GM06990 (cell line): ENCODE measurements around the gene PCDH1.
"Not testable (repeated sequence)": the region's sequence is repeated elsewhere in the genome, so short reads cannot be mapped to it uniquely, and the experiment has no call there.

ENCODE experiments used
- DNase-seq: peaks from one replicate; pipeline ENCODE4 v3.0.0-alpha.2; 2011; ENCODE audit not compliant: insufficient read length; ENCODE audit errors: extremely low read depth
- H3K27me3 ChIP-seq: replicated peaks from 2 replicates; pipeline ENCODE4 v1.6.0; 2011; ENCODE audit warnings: low read length; ENCODE audit not compliant: control insufficient read depth, insufficient read depth
- H3K36me3 ChIP-seq: 2 replicates; pipeline ENCODE4 v1.5.1; 2011; ENCODE audit warnings: low read length; ENCODE audit not compliant: control insufficient read depth, insufficient read depth
- H3K4me3 ChIP-seq: replicated peaks from 2 replicates; pipeline ENCODE4 v1.5.1; 2011; ENCODE audit warnings: low read depth, mild to moderate bottlenecking, control low read depth, low read length
- CTCF ChIP-seq: IDR thresholded peaks from 2 replicates; pipeline ENCODE4 v1.5.1; 2011; ENCODE audit warnings: low read length, control low read depth, mild to moderate bottlenecking, inconsistent platforms; ENCODE audit not compliant: insufficient read depth, poor library complexity, severe bottlenecking

Gene PCDH1

DNA sequence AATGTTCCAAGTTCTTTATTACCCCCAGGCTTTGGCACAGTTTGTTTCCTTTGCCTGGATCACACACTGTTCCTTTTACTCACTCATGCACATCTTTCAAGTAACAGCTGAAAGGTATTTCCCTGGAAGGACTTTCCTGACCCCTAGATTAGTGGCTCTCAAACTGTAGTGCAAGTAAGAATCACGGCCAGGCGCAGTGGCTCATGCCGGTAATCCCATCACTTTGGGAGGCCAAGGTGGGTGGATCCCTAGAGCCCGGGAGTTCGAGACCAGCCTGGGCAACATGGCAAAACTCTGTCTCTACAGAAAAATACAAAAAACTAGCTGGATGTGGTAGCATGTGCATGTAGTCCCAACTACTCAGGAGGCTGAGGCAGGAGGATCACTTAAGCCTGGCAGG is 26.3 kb upstream of the PCDH1 start:
- no peaks in the 10 kb centered on the region for H3K36me3 ChIP-seq
- DNase-seq, result no peak
- TF ChIP-seq CTCF, result no peak
- H3K27me3 ChIP-seq, result no peaks in the 10 kb centered on the region
- no peak overlapping the region for H3K4me3 ChIP-seq

GRCh38 chr5:141903261-141903660 is 25.1 kb upstream of the PCDH1 start:
- DNase-seq, result no peak
- Histone ChIP-seq H3K4me3 (no peak overlapping the region), H3K36me3 (no peaks in the 10 kb centered on the region), H3K27me3 (no peaks in the 10 kb centered on the region; the same call in 1 of the 2 replicates)
- no peak for TF ChIP-seq CTCF

DNA sequence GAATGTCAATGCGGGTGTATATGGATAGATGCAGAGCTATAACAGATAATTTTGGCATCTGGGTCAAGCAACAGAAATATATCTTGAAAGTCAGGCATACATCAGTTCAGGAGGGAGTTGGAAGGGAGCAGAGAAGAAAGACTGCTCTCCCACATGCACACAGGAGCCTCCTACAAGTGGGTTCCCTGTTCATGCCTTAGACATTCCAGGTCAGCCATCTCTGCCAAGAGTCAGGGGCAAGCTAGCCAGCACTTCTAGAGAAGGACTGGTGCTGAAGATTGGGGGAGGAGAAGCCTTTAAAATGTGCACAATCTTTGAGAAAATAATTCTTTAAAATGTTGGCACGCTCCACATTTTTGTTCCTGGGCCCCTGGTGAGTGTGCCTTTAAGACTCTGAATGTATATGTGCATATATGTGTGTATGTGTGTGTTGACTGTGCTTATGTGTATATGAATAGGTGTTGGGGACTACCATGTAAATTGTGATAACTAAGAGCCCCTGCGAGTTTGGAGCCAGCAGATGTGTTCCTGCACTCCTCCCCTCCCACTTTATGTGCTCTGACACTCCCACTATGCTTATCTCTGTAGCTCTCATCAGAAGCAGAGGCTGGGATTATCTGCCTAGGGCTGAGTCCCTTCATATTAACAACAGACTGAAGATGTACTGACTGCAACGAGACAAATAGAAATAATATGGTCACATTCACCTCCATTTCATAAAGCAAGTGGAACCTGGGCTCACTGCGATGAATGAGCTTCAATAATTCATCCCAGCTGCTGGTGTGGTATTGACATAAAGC is 24.0 kb upstream of the PCDH1 start:
- H3K27me3 ChIP-seq, result no peaks in the 10 kb centered on the region; the same call in 1 of the 2 replicates
- no peaks in the 10 kb centered on the region for H3K36me3 ChIP-seq
- no peak for DNase-seq
- H3K4me3 ChIP-seq, result no peak overlapping the region
- TF ChIP-seq CTCF, result no peak

GRCh38 chr5:141898448-141899049 is 20.3 kb upstream of the PCDH1 start:
- no peak for TF ChIP-seq CTCF
- Histone ChIP-seq H3K27me3 (no peaks in the 10 kb centered on the region; the same call in 1 of the 2 replicates), H3K4me3 (no peak overlapping the region), H3K36me3 (no peaks in the 10 kb centered on the region)
- DNase-seq, result no peak

- TF ChIP-seq CTCF, result no peak
- Histone ChIP-seq H3K36me3 (no peaks in the 10 kb centered on the region), H3K4me3 (no peak overlapping the region), H3K27me3 (no peaks in the 10 kb centered on the region; the same call in 1 of the 2 replicates)
- no peak for DNase-seq
Observed at GRCh38 chr5:141897425-141897824, 19.2 kb upstream of the PCDH1 start.

DNA sequence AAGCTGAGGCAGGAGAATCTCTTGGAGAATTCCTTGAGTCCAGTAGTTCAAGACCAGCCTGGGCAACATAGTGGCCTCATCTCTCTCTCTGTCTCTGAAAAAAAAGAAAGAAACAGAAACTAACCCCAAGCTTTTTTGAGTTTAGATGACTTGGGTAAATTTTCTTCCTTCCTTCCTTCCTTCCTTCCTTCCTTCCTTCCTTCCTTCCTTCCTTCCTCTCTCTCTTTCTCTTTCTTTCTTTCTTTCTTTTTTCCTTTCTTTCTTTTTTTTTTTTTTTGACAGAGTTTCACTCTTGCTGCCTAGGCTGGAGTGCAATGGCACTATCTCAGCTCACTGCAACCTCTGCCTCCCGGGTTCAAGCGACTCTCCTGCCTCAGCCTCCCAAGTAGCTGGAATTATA is 12.2 kb upstream of the PCDH1 start:
- not testable (repeated sequence) for H3K36me3 ChIP-seq, H3K27me3 ChIP-seq, H3K4me3 ChIP-seq, DNase-seq
